ENCODE results near the gene SWSAP1.

The SWSAP1 gene

GRCh38 chr19:11373885-11374432 is 507 bp upstream of the SWSAP1 start (continued):
- TF ChIP-seq ZNF623 (tag by site-specific recombination; IDR thresholded peaks at IDR 0.05): 0 out of 2 replicates have a peak, but pooled peaks have one; percentile 15
- TF ChIP-seq, protein P1, sequence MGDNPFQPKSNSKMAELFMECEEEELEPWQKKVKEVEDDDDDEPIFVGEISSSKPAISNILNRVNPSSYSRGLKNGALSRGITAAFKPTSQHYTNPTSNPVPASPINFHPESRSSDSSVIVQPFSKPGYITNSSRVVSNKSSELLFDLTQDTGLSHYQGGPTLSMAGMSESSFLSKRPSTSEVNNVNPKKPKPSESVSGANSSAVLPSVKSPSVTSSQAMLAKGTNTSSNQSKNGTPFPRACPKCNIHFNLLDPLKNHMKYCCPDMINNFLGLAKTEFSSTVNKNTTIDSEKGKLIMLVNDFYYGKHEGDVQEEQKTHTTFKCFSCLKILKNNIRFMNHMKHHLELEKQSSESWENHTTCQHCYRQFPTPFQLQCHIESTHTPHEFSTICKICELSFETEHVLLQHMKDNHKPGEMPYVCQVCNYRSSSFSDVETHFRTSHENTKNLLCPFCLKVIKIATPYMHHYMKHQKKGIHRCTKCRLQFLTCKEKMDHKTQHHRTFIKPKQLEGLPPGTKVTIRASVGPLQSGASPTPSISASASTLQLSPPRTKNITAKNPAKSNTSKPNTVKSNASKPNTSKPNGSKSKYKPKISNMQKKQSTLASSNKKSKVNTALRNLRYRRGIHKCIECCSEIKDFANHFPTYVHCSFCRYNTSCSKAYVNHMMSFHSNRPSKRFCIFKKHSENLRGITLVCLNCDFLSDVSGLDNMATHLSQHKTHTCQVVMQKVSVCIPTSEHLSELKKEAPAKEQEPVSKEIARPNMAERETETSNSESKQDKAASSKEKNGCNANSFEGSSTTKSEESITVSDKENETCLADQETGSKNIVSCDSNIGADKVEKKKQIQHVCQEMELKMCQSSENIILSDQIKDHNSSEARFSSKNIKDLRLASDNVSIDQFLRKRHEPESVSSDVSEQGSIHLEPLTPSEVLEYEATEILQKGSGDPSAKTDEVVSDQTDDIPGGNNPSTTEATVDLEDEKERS (tag by site-specific recombination; IDR thresholded peaks at IDR 0.05): peak; percentile 45; the same call in 1 of the 2 replicates
- no peak for TF ChIP-seq REST (tag by site-specific recombination; IDR thresholded peaks at IDR 0.05)
- no peak for TF ChIP-seq ZBTB8A (tag by site-specific recombination; IDR thresholded peaks at IDR 0.05)
- no peak for TF ChIP-seq ATF2 (tag by site-specific recombination; IDR thresholded peaks at IDR 0.05; ENCODE audit: low read depth)
- TF ChIP-seq ZNF274 (IDR thresholded peaks at IDR 0.05; ENCODE audit: low read length): no peak
- TF ChIP-seq ZNF274 (tag by site-specific recombination; IDR thresholded peaks at IDR 0.05; ENCODE audit: borderline replicate concordance): no peak
- TF ChIP-seq GLIS1 (tag by site-specific recombination; IDR thresholded peaks at IDR 0.05): no peak
- TF ChIP-seq ZSCAN18 (tag by site-specific recombination; IDR thresholded peaks at IDR 0.05): peak; percentile 24; the same call in 1 of the 2 replicates
- TF ChIP-seq ZNF501 (tag by site-specific recombination; IDR thresholded peaks at IDR 0.05): no peak
- TF ChIP-seq, protein P2, sequence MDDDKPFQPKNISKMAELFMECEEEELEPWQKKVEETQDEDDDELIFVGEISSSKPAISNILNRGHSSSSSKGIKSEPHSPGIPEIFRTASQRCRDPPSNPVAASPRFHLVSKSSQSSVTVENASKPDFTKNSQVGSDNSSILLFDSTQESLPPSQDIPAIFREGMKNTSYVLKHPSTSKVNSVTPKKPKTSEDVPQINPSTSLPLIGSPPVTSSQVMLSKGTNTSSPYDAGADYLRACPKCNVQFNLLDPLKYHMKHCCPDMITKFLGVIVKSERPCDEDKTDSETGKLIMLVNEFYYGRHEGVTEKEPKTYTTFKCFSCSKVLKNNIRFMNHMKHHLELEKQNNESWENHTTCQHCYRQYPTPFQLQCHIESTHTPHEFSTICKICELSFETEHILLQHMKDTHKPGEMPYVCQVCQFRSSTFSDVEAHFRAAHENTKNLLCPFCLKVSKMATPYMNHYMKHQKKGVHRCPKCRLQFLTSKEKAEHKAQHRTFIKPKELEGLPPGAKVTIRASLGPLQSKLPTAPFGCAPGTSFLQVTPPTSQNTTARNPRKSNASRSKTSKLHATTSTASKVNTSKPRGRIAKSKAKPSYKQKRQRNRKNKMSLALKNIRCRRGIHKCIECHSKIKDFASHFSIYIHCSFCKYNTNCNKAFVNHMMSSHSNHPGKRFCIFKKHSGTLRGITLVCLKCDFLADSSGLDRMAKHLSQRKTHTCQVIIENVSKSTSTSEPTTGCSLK (tag by site-specific recombination; IDR thresholded peaks at IDR 0.05): no peak
- no peak for TF ChIP-seq ZNF629 (tag by site-specific recombination; IDR thresholded peaks at IDR 0.05)
- TF ChIP-seq GFI1B (tag by site-specific recombination; IDR thresholded peaks at IDR 0.05): no peak
- TF ChIP-seq, protein P3, sequence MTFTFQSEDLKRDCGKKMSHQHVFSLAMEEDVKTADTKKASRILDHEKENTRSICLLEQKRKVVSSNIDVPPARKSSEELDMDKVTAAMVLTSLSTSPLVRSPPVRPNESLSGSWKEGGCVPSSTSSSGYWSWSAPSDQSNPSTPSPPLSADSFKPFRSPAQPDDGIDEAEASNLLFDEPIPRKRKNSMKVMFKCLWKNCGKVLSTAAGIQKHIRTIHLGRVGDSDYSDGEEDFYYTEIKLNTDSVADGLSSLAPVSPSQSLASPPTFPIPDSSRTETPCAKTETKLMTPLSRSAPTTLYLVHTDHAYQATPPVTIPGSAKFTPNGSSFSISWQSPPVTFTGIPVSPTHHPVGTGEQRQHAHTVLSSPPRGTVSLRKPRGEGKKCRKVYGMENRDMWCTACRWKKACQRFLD (tag by site-specific recombination; IDR thresholded peaks at IDR 0.05): no peak
- TF ChIP-seq ZNF561 (tag by site-specific recombination; IDR thresholded peaks at IDR 0.05; ENCODE audit: borderline replicate concordance): no peak
- TF ChIP-seq, protein P4, sequence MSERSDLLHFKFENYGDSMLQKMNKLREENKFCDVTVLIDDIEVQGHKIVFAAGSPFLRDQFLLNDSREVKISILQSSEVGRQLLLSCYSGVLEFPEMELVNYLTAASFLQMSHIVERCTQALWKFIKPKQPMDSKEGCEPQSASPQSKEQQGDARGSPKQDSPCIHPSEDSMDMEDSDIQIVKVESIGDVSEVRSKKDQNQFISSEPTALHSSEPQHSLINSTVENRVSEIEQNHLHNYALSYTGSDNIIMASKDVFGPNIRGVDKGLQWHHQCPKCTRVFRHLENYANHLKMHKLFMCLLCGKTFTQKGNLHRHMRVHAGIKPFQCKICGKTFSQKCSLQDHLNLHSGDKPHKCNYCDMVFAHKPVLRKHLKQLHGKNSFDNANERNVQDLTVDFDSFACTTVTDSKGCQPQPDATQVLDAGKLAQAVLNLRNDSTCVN (tag by site-specific recombination; optimal IDR thresholded peaks at IDR 0.05): peak; percentile 9
- no peak for TF ChIP-seq ZNF404 (tag by site-specific recombination; IDR thresholded peaks at IDR 0.05)
- no peak for TF ChIP-seq ZNF785 (tag by site-specific recombination; IDR thresholded peaks at IDR 0.05)
- TF ChIP-seq EGR2 (tag by site-specific recombination; IDR thresholded peaks at IDR 0.05; ENCODE audit: low read depth): no peak
- peak; percentile 62; the same call in 1 of the 2 replicates for TF ChIP-seq ZNF664 (tag by site-specific recombination; IDR thresholded peaks at IDR 0.05)
- no peak for TF ChIP-seq ZNF792 (tag by site-specific recombination; IDR thresholded peaks at IDR 0.05)
- TF ChIP-seq ZSCAN16 (tag by site-specific recombination; IDR thresholded peaks at IDR 0.05): no peak
- no peak for TF ChIP-seq ZNF121 (tag by site-specific recombination; IDR thresholded peaks at IDR 0.05)
- TF ChIP-seq, protein P5, sequence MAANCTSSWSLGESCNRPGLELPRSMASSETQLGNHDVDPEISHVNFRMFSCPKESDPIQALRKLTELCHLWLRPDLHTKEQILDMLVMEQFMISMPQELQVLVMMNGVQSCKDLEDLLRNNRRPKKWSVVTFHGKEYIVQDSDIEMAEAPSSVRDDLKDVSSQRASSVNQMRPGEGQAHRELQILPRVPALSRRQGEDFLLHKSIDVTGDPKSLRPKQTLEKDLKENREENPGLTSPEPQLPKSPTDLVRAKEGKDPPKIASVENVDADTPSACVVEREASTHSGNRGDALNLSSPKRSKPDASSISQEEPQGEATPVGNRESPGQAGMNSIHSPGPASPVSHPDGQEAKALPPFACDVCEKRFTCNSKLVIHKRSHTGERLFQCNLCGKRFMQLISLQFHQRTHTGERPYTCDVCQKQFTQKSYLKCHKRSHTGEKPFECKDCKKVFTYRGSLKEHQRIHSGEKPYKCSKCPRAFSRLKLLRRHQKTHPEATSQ (tag by site-specific recombination; IDR thresholded peaks at IDR 0.05): 0 out of 2 replicates have a peak, but pooled peaks have one; percentile 15
